ENCODE measurements around the gene MCRIP1. TPM values are rescaled to one million over a fixed set of nuclear protein-coding genes. Genes with fewer than 3 reads are reported as not detected.

Gene MCRIP1
- total RNA-seq, 2 donors from 2014 or later: 97.6 to 101 TPM

GRCh38 chr17:81863833-81864768 is 31.0 kb upstream of the MCRIP1 start:
- DNase-seq (ENCODE audit: low spot score): no peak
- intact Hi-C loops (cut with DNase I): no loop called here

- intact Hi-C loops (cut with DNase I): no loop called here
- DNase-seq (ENCODE audit: low spot score): no peak
Measured at GRCh38 chr17:81863123-81863675, 30.1 kb upstream of the MCRIP1 start.

GRCh38 chr17:81860756-81861568 is 27.9 kb upstream of the MCRIP1 start:
- intact Hi-C loops (cut with DNase I): no loop called here
- peak; percentile 100 for DNase-seq (ENCODE audit: low spot score)

- intact Hi-C loops (cut with DNase I): no loop called here
- no peak for DNase-seq (ENCODE audit: low spot score)
Measured at GRCh38 chr17:81859906-81860755, 27.0 kb upstream of the MCRIP1 start, which contains the start of gene P4HB. Gene P4HB (minus strand): TSS chr17:81860535. CDS start chr17:81860471, 64 bp downstream.

- intact Hi-C loops (cut with DNase I): no loop called here
- no peak for DNase-seq (ENCODE audit: low spot score)
Measured at GRCh38 chr17:81858967-81859905, 26.1 kb upstream of the MCRIP1 start.

GRCh38 chr17:81858170-81858966 is 25.3 kb upstream of the MCRIP1 start:
- no peak for DNase-seq (ENCODE audit: low spot score)
- intact Hi-C loops (cut with DNase I): no loop called here

GRCh38 chr17:81854974-81855774 is 22.1 kb upstream of the MCRIP1 start:
- no peak for DNase-seq (ENCODE audit: low spot score)
- intact Hi-C loops (cut with DNase I): no loop called here

GRCh38 chr17:81852237-81852636 is 19.1 kb upstream of the MCRIP1 start:
- no peak for DNase-seq (ENCODE audit: low spot score)

GRCh38 chr17:81851423-81851822 is 18.3 kb upstream of the MCRIP1 start:
- intact Hi-C loops (cut with DNase I): no loop called here
- DNase-seq (ENCODE audit: low spot score): no peak

More at GRCh38 chr17:81852237-81852636, 19.1 kb upstream of the MCRIP1 start:
- intact Hi-C loops (cut with DNase I): no loop called here

- DNase-seq (ENCODE audit: low spot score): no peak
- intact Hi-C loops (cut with DNase I): no loop called here
Measured at GRCh38 chr17:81849457-81849856, 16.4 kb upstream of the MCRIP1 start.

GRCh38 chr17:81846743-81847689 is 13.9 kb upstream of the MCRIP1 start:
- no peak for DNase-seq (ENCODE audit: low spot score)
- intact Hi-C loops (cut with DNase I): no loop called here

- no peak for DNase-seq (ENCODE audit: low spot score)
- intact Hi-C loops (cut with DNase I): no loop called here
Measured at GRCh38 chr17:81845881-81846742, 13.0 kb upstream of the MCRIP1 start.

- intact Hi-C loops (cut with DNase I): no loop called here
- DNase-seq (ENCODE audit: low spot score): no peak
Measured at GRCh38 chr17:81845361-81845760, 12.3 kb upstream of the MCRIP1 start.

- intact Hi-C loops (cut with DNase I): no loop called here
- DNase-seq (ENCODE audit: low spot score): no peak
Measured at GRCh38 chr17:81844887-81845286, 11.8 kb upstream of the MCRIP1 start.
